Fibroblast of mammary gland (primary cell): ENCODE measurements around the gene CEACAM4.

Experiments used
- DNase-seq: peaks from one replicate; pipeline ENCODE4 v3.0.0-alpha.2; 2010; ENCODE audit warnings: low read depth
- H3K4me3 ChIP-seq: 2 replicates; pipeline ENCODE4 v1.5.1; 2011; ENCODE audit warnings: low read depth, mild to moderate bottlenecking, low read length, moderate library complexity; ENCODE audit not compliant: control insufficient read depth
- TF ChIP-seq, protein P1 (sequence below): conservative IDR thresholded peaks from 2 replicates; pipeline ENCODE4 v1.5.1; 2011; ENCODE audit warnings: low read depth, low read length, inconsistent platforms; ENCODE audit not compliant: control insufficient read depth, insufficient read depth

Gene CEACAM4

DNA sequence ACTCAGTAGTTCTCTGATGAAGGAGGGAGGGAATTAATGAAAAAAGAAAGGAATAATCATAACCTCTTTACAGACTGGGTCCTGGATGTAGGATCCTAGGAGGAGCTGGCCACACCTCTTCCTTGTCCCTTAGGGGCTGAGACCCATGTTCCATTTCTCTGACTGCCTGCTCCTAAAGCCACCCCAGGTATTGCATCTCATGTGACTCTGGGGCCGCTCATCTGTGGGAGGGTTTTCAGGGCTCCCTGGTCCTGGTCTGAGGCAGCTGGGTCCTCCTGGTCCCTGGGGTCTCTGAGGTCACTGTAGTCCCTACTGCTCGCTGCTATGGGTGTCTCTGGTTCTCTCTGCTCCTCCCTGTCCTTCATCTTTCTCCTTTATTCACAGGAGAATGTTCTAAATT is 48.0 kb downstream of the CEACAM4 start:
- H3K4me3 ChIP-seq, result no peak overlapping the region
- TF ChIP-seq, protein P1, sequence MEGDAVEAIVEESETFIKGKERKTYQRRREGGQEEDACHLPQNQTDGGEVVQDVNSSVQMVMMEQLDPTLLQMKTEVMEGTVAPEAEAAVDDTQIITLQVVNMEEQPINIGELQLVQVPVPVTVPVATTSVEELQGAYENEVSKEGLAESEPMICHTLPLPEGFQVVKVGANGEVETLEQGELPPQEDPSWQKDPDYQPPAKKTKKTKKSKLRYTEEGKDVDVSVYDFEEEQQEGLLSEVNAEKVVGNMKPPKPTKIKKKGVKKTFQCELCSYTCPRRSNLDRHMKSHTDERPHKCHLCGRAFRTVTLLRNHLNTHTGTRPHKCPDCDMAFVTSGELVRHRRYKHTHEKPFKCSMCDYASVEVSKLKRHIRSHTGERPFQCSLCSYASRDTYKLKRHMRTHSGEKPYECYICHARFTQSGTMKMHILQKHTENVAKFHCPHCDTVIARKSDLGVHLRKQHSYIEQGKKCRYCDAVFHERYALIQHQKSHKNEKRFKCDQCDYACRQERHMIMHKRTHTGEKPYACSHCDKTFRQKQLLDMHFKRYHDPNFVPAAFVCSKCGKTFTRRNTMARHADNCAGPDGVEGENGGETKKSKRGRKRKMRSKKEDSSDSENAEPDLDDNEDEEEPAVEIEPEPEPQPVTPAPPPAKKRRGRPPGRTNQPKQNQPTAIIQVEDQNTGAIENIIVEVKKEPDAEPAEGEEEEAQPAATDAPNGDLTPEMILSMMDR, result no peak
- DNase-seq, result no peak

DNA sequence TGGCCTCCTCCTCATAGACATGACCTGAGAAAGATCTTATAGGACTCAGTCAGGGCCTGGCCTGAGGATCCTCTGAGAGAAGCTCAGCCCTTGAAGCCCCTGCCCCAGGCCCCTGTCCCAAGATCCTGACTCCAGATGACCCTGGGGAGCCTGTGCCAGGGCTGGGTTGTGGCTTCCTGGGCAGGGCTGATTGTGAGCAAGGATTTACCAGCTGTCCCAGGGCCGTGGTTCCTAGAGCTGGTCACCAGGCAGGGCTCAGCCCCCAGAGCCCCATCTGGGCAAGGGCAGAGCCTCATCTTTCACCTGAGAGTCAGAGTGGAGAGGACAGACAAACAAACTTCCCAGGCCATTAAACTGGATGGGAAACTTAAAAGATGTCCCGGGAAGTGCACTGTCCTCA is 49.0 kb downstream of the CEACAM4 start:
- TF ChIP-seq, protein P1, result no peak
- DNase-seq, result no peak

DNA sequence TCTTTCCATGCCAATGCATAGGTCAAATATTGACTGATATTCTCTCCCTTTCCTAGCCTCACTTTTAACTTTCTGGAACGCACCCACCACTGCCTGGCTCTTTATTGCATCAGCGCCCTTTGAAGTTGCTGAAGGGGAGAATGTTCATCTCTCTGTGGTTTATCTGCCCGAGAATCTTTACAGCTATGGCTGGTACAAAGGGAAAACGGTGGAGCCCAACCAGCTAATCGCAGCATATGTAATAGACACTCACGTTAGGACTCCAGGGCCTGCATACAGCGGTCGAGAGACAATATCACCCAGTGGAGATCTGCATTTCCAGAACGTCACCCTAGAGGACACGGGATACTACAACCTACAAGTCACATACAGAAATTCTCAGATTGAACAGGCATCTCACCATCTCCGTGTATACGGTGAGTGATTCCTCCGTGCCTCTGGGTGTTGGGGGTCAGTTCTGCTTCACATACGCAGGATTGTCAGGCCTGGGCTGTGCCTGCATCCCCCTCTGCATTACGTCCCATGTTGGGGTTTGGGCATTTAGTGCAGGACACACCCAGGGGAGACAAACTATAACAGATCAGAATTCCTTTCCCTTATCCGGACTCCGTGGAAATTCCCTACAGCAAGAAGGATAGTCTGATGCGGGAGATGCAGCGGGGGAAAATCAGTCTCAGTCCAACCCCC is 49.6 kb downstream of the CEACAM4 start:
- no peak overlapping the region for H3K4me3 ChIP-seq
- TF ChIP-seq, protein P1, result no peak
- DNase-seq, result no peak

More for the DNA sequence above, 49.0 kb downstream of the CEACAM4 start:
- H3K4me3 ChIP-seq, result no peak overlapping the region

DNA sequence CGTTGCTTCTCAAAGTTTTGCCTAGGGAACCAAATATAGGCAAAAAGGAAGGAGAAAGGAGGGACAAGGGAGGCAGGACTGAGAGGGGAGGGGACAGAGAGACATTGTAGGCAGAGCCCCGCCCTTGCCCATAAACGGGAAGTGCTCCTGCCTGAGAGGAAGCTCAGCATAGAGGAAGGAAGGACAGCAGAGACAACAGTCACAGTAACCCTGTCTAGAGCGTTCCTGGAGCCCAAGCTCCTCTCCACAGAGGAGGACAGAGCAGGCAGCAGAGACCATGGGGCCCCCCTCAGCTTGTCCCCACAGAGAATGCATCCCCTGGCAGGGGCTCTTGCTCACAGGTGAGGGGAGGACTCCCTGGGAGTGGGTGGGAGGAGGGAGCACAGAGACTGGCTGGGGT is 50.9 kb downstream of the CEACAM4 start, which contains the start of gene CEACAM21:
CEACAM21 (plus strand) TSS at position 169 of the 400 bp plus-strand sequence; CDS start at position 278, 109 bp downstream.
- TF ChIP-seq, protein P1, result no peak
- DNase-seq, result no peak
- no peak within 1 kb of the TSS for H3K4me3 ChIP-seq

DNA sequence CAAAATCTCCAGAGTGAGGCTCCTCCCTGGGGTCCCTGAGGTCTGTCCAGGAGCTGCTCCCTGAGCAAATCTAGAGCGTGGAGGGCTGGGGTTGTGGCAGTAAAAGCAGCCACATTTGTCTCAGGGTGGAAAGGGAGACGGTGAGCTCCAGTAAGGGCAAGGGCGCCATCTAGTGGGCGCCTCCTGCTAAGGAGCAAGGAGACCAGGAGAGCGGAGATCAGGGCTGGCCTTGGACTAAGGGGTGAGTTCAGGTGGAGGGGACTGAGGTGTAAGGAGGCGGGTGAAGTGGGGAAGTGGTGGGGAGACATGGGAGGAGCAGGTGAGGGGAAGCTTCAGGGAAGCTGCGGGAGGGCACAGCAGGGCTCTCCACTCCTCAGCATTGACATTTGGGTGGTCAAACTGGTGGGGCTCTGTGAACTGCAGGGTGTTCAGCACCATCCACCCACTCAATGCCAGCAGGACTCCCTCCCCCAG is 56.2 kb downstream of the CEACAM4 start:
- TF ChIP-seq, protein P1, result peak; percentile 89
- peak; percentile 62 for DNase-seq
- H3K4me3 ChIP-seq, result no peak overlapping the region

DNA sequence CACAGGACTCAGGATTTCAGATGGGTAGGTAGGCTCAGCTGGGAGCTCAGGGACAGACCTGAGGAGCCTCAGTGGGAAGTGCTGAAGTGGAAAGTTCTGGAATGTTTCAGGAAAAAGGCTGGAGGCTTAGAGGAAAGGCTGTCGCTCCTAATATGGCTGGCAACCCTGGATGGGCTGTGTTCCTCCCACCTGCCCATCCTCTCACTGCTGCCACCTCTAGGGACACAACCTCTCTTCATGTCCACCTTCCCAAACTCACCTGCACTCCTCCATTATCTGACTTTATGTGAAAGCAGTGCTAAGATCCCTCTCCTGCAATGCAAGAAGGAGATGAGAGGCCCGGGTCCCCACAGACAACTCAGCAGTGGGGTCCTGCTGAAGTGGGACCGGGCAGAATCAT is 56.7 kb downstream of the CEACAM4 start:
- no peak for DNase-seq
- TF ChIP-seq, protein P1, result no peak

More for the DNA sequence above, 56.7 kb downstream of the CEACAM4 start:
- H3K4me3 ChIP-seq, result no peak overlapping the region
